Superior temporal gyrus (tissue), 1 donor: Measurements from ENCODE around the gene RRAGC.
"Not testable (repeated sequence)": the region's sequence is repeated elsewhere in the genome, so short reads cannot be mapped to it uniquely, and the experiment has no call there.

Source experiments
- DNase-seq: peaks from one replicate; pipeline ENCODE4 v3.0.0-alpha.2; 2016; ENCODE audit errors: extremely low spot score

RRAGC gene

GRCh38 chr1:38858833-38859560, 575 bp downstream of the RRAGC start:
- DNase-seq: peak; percentile 20

- no peak for DNase-seq
These were observed 6.8 kb downstream of the RRAGC start for GRCh38 chr1:38852780-38853179.

- no peak for DNase-seq
These were observed 11.5 kb downstream of the RRAGC start for GRCh38 chr1:38848071-38848470.

- no peak for DNase-seq
These were observed 13.4 kb downstream of the RRAGC start for GRCh38 chr1:38846210-38846609.

GRCh38 chr1:38845088-38845487, 14.5 kb downstream of the RRAGC start:
- DNase-seq: not testable (repeated sequence)

- no peak for DNase-seq
These were observed 19.3 kb downstream of the RRAGC start for GRCh38 chr1:38840281-38840680.

GRCh38 chr1:38839363-38839762, 20.2 kb downstream of the RRAGC start:
- DNase-seq: no peak

GRCh38 chr1:38836316-38836715, 23.3 kb downstream of the RRAGC start:
- DNase-seq: not testable (repeated sequence)

- peak; percentile 94 for DNase-seq
These were observed 24.4 kb downstream of the RRAGC start for GRCh38 chr1:38834937-38835827.

- no peak for DNase-seq
These were observed 25.3 kb downstream of the RRAGC start for GRCh38 chr1:38834221-38834782.

GRCh38 chr1:38833146-38833545, 26.4 kb downstream of the RRAGC start:
- DNase-seq: no peak

- DNase-seq: no peak
These were observed 27.2 kb downstream of the RRAGC start for GRCh38 chr1:38832370-38832734.

GRCh38 chr1:38831731-38832369, 27.7 kb downstream of the RRAGC start:
- no peak for DNase-seq

GRCh38 chr1:38829368-38829767, 30.2 kb downstream of the RRAGC start:
- no peak for DNase-seq

GRCh38 chr1:38827318-38827717, 32.3 kb downstream of the RRAGC start:
- no peak for DNase-seq

GRCh38 chr1:38826886-38827285, 32.7 kb downstream of the RRAGC start:
- no peak for DNase-seq

- no peak for DNase-seq
These were observed 33.3 kb downstream of the RRAGC start for GRCh38 chr1:38826262-38826661.

GRCh38 chr1:38820860-38821259, 38.7 kb downstream of the RRAGC start:
- DNase-seq: no peak

- no peak for DNase-seq
These were observed 40.1 kb downstream of the RRAGC start for GRCh38 chr1:38819516-38819915.

- no peak for DNase-seq
These were observed 40.5 kb downstream of the RRAGC start for GRCh38 chr1:38819040-38819439.

GRCh38 chr1:38818175-38818976, 41.2 kb downstream of the RRAGC start:
- DNase-seq: no peak
